ENCODE measurements around the gene GGA1.

Gene GGA1

DNA sequence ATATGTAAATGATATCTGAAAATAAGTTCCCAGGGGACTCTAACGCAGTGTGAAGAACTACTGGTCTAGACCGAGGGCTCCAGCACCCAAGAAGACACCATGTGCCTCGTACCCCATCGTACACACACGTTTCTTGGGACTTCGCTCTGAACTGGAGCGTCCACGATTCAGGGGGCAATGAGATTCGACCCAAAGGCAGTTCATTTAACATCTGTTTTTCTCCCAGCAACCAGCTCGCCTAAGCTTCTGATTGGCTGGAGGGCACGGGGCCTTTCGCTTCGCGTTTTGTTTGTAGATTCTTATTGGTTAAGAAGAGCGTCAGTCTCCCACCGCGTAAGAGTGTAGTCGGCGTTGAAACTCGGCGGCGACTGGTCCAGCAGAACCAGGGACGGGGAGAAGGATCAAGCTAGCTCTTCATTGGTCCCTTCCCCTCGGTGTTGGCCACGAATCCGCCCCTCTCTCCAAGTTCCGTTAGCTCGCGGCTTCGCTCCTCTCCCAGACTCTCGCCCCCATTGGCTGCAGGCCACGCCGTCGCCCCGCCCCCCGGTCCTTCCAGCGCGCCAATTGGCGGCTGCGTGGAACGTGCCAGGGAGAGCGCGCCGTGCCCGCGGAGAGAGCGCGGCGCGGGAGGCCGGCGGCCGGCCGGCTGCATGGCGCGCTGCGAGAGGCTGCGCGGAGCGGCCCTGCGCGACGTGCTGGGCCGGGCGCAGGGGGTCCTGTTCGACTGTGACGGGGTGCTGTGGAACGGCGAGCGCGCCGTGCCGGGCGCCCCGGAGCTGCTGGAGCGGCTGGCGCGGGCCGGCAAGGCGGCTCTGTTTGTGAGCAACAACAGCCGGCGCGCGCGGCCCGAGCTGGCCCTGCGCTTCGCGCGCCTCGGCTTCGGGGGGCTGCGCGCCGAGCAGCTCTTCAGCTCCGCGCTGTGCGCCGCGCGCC lies 49.8 kb downstream of the GGA1 start, which contains the start of gene PDXP:
TSS of gene PDXP (plus strand) at position 591 of the 933 bp plus-strand sequence. CDS start at position 651, 60 bp downstream.
- Histone ChIP-seq H3K27me3 (ENCODE audit: insufficient read depth, low read length) (no peaks in the 10 kb centered on the region), H3K4me3 (ENCODE audit: low read depth, low read length) (peak within 1 kb of the TSS; percentile 79), H2AFZ (ENCODE audit: low read length, unreplicated experiment) (peak within 1 kb of the TSS; percentile 79), H3K36me3 (ENCODE audit: insufficient read depth, low read length) (no peaks in the 10 kb centered on the region), H3K4me1 (ENCODE audit: control insufficient read depth, insufficient read depth, low read length, unreplicated experiment) (peaks cover 20% of the 10 kb centered on the region), H3K79me2 (ENCODE audit: control insufficient read depth, insufficient read depth, low read length, unreplicated experiment) (peaks cover 33% of the 10 kb centered on the region), H3K27ac (ENCODE audit: low read depth, low read length) (0 out of 2 replicates have a peak within 1 kb of the TSS, but pooled peaks have one; percentile 21)

DNA sequence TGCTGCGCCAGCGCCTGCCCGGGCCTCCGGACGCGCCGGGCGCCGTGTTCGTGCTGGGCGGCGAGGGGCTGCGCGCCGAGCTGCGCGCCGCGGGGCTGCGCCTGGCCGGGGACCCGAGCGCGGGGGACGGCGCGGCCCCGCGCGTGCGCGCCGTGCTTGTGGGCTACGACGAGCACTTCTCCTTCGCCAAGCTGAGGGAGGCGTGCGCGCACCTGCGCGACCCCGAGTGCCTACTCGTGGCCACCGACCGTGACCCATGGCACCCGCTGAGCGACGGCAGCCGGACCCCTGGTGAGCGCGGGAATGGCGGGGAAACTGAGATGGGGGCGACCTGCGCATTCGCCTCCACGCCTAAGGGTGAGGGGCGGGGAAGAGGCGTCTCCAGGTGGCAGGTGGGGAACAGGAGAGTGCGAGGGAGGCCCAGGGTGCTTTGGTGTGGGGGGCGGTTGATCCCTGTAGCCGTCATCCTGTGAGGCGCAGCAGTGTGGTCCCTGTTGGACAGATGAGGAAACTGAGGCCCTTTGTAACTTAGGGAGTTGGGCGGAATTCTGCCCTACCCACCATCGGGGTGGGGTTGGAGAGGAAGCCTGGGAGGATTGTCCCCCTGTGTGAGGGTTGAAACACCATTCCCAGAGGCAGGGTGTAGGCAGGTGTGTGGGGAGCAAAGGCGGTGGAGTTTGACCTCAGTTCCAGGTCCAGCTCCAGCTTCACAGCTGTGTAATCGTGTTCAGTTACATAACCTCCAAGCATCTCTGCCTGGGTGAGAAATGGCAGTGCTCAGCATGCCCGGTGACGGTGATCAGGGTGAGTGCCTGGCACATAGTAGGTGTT lies 50.6 kb downstream of the GGA1 start:
- Histone ChIP-seq H3K27ac (ENCODE audit: low read depth, low read length) (no peak overlapping the region), H3K4me1 (ENCODE audit: control insufficient read depth, insufficient read depth, low read length, unreplicated experiment) (peaks cover 20% of the 10 kb centered on the region), H3K36me3 (ENCODE audit: insufficient read depth, low read length) (no peaks in the 10 kb centered on the region), H3K79me2 (ENCODE audit: control insufficient read depth, insufficient read depth, low read length, unreplicated experiment) (peaks cover 33% of the 10 kb centered on the region), H3K4me3 (ENCODE audit: low read depth, low read length) (peak overlapping the region; percentile 79), H3K27me3 (ENCODE audit: insufficient read depth, low read length) (no peaks in the 10 kb centered on the region), H2AFZ (ENCODE audit: low read length, unreplicated experiment) (no peak overlapping the region)

GRCh38 chr22:37659897-37660708 lies 51.5 kb downstream of the GGA1 start:
- no peaks in the 10 kb centered on the region for H3K36me3 ChIP-seq (ENCODE audit: insufficient read depth, low read length)
- no peak overlapping the region for H3K27ac ChIP-seq (ENCODE audit: low read depth, low read length)
- H3K79me2 ChIP-seq (ENCODE audit: control insufficient read depth, insufficient read depth, low read length, unreplicated experiment): peaks cover 37% of the 10 kb centered on the region
- H3K27me3 ChIP-seq (ENCODE audit: insufficient read depth, low read length): no peaks in the 10 kb centered on the region
- H3K4me1 ChIP-seq (ENCODE audit: control insufficient read depth, insufficient read depth, low read length, unreplicated experiment): peaks cover 20% of the 10 kb centered on the region
- no peak overlapping the region for H2AFZ ChIP-seq (ENCODE audit: low read length, unreplicated experiment)
- H3K4me3 ChIP-seq (ENCODE audit: low read depth, low read length): peak overlapping the region; percentile 79

DNA sequence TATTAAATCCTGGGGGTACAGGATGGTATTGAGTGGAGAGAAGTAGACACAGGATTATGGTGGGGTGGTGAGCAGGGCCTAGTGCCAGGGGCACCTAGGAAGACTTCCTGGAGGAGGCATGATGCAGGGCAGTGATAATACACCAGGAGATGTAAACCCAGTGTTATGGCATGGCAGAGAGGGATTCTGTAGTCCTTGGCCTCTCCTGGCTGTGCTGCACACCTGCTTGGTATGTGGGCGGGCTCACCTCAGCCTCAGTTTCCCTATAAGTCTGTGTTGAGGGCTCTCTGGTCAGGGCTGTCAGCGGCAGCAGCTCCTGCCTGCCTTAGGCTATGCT lies 52.0 kb downstream of the GGA1 start:
- Histone ChIP-seq H3K27ac (ENCODE audit: low read depth, low read length) (no peak overlapping the region), H3K36me3 (ENCODE audit: insufficient read depth, low read length) (no peaks in the 10 kb centered on the region), H2AFZ (ENCODE audit: low read length, unreplicated experiment) (no peak overlapping the region), H3K4me1 (ENCODE audit: control insufficient read depth, insufficient read depth, low read length, unreplicated experiment) (peaks cover 20% of the 10 kb centered on the region), H3K27me3 (ENCODE audit: insufficient read depth, low read length) (no peaks in the 10 kb centered on the region), H3K79me2 (ENCODE audit: control insufficient read depth, insufficient read depth, low read length, unreplicated experiment) (peaks cover 37% of the 10 kb centered on the region), H3K4me3 (ENCODE audit: low read depth, low read length) (peak overlapping the region; percentile 79)

DNA sequence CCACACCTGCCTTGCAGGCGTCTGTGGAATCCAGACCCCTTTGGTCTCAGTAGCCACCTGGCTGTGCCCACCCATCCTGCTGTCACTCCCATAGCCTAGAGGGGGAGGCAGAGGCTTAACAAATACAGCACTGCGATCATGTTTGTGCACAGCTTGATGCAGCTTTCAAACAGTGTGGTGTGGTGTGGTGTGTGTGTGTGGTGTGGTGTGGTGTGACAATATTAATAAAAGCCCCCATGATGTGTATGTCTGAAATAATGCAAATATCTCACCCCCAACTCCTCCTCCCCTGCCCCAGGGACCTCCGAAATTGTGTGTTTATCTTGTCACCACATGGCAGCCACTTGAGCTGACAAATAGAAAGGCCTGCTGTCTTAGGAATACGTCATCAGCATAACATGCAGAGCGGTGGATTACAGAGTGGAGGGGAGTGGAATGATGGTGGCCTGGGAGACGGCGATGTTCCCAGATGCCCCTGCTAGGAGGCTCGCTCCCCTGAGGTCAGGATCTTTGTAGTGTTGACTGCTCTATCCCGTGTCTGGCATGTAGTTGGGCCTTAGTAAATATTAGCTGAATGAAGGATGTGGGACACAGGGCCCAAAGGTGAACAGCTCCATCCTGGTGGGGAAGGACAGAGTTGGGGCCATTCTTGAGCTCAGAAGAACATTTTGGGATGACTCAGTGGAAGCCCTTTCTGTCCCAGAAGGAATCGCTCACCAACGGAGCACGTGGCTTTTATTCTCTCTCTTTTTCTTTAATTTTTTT lies 52.7 kb downstream of the GGA1 start:
- Histone ChIP-seq H3K27ac (ENCODE audit: low read depth, low read length) (no peak overlapping the region), H3K4me1 (ENCODE audit: control insufficient read depth, insufficient read depth, low read length, unreplicated experiment) (peaks cover 20% of the 10 kb centered on the region), H2AFZ (ENCODE audit: low read length, unreplicated experiment) (no peak overlapping the region), H3K36me3 (ENCODE audit: insufficient read depth, low read length) (no peaks in the 10 kb centered on the region), H3K79me2 (ENCODE audit: control insufficient read depth, insufficient read depth, low read length, unreplicated experiment) (peaks cover 37% of the 10 kb centered on the region), H3K4me3 (ENCODE audit: low read depth, low read length) (peak overlapping the region; percentile 79; the same call in 1 of the 2 replicates), H3K27me3 (ENCODE audit: insufficient read depth, low read length) (no peaks in the 10 kb centered on the region)

- no peaks in the 10 kb centered on the region for H3K36me3 ChIP-seq (ENCODE audit: insufficient read depth, low read length)
- H3K27ac ChIP-seq (ENCODE audit: low read depth, low read length): no peak overlapping the region
- H2AFZ ChIP-seq (ENCODE audit: low read length, unreplicated experiment): no peak overlapping the region
- H3K27me3 ChIP-seq (ENCODE audit: insufficient read depth, low read length): no peaks in the 10 kb centered on the region
- H3K4me1 ChIP-seq (ENCODE audit: control insufficient read depth, insufficient read depth, low read length, unreplicated experiment): peaks cover 20% of the 10 kb centered on the region
- H3K4me3 ChIP-seq (ENCODE audit: low read depth, low read length): no peak overlapping the region
- peaks cover 37% of the 10 kb centered on the region for H3K79me2 ChIP-seq (ENCODE audit: control insufficient read depth, insufficient read depth, low read length, unreplicated experiment)
These were observed 53.4 kb downstream of the GGA1 start for GRCh38 chr22:37662039-37662438.

- no peaks in the 10 kb centered on the region for H3K27me3 ChIP-seq (ENCODE audit: insufficient read depth, low read length)
- H2AFZ ChIP-seq (ENCODE audit: low read length, unreplicated experiment): no peak overlapping the region
- peaks cover 15% of the 10 kb centered on the region for H3K4me1 ChIP-seq (ENCODE audit: control insufficient read depth, insufficient read depth, low read length, unreplicated experiment)
- no peak overlapping the region for H3K4me3 ChIP-seq (ENCODE audit: low read depth, low read length)
- peaks cover 37% of the 10 kb centered on the region for H3K79me2 ChIP-seq (ENCODE audit: control insufficient read depth, insufficient read depth, low read length, unreplicated experiment)
- H3K36me3 ChIP-seq (ENCODE audit: insufficient read depth, low read length): no peaks in the 10 kb centered on the region
- no peak overlapping the region for H3K27ac ChIP-seq (ENCODE audit: low read depth, low read length)
These were observed 55.0 kb downstream of the GGA1 start for GRCh38 chr22:37663521-37664140.

GRCh38 chr22:37664249-37665101 lies 55.8 kb downstream of the GGA1 start:
- no peak overlapping the region for H3K4me3 ChIP-seq (ENCODE audit: low read depth, low read length)
- H3K79me2 ChIP-seq (ENCODE audit: control insufficient read depth, insufficient read depth, low read length, unreplicated experiment): peaks cover 32% of the 10 kb centered on the region
- no peak overlapping the region for H2AFZ ChIP-seq (ENCODE audit: low read length, unreplicated experiment)
- no peaks in the 10 kb centered on the region for H3K27me3 ChIP-seq (ENCODE audit: insufficient read depth, low read length)
- H3K4me1 ChIP-seq (ENCODE audit: control insufficient read depth, insufficient read depth, low read length, unreplicated experiment): peaks cover 15% of the 10 kb centered on the region
- H3K27ac ChIP-seq (ENCODE audit: low read depth, low read length): no peak overlapping the region
- no peaks in the 10 kb centered on the region for H3K36me3 ChIP-seq (ENCODE audit: insufficient read depth, low read length)

DNA sequence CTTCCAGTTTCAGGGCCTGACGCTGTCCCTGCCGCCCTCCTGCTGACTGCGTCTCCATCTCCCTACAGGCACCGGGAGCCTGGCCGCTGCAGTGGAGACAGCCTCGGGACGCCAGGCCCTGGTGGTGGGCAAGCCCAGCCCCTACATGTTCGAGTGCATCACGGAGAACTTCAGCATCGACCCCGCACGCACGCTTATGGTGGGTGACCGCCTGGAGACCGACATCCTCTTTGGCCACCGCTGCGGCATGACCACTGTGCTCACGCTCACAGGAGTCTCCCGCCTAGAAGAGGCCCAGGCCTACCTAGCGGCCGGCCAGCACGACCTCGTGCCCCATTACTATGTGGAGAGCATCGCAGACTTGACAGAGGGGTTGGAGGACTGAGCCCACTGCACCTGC lies 56.9 kb downstream of the GGA1 start:
- Histone ChIP-seq H3K36me3 (ENCODE audit: insufficient read depth, low read length) (no peaks in the 10 kb centered on the region), H2AFZ (ENCODE audit: low read length, unreplicated experiment) (no peak overlapping the region), H3K79me2 (ENCODE audit: control insufficient read depth, insufficient read depth, low read length, unreplicated experiment) (peaks cover 22% of the 10 kb centered on the region), H3K27ac (ENCODE audit: low read depth, low read length) (no peak overlapping the region), H3K4me1 (ENCODE audit: control insufficient read depth, insufficient read depth, low read length, unreplicated experiment) (peaks cover 10% of the 10 kb centered on the region), H3K27me3 (ENCODE audit: insufficient read depth, low read length) (no peaks in the 10 kb centered on the region), H3K4me3 (ENCODE audit: low read depth, low read length) (no peak overlapping the region)
